Esophagus (tissue), 2 donors: ENCODE data around the gene POLR1C. TPM values are rescaled to one million over a fixed set of nuclear protein-coding genes. Genes with fewer than 3 reads are reported as not detected.
A peak's percentile ranks its signal among the peaks of the same experiment; 100 is the strongest.

Experiments used
- H3K27ac ChIP-seq, 2 donors: one replicate each; pipeline ENCODE4 v1.5.1; 2013; ENCODE audit warnings: low read depth in 2 of 2, mild to moderate bottlenecking in 2 of 2, inconsistent platforms in 1 of 2, low read length in 1 of 2, moderate library complexity in 1 of 2
- H3K27me3 ChIP-seq, 2 donors: one replicate each; pipeline ENCODE4 v1.6.1; 2013; ENCODE audit warnings: low read length in 2 of 2, control low read depth in 1 of 2, mild to moderate bottlenecking in 1 of 2; ENCODE audit not compliant: insufficient read depth in 2 of 2, control insufficient read depth in 1 of 2
- H3K36me3 ChIP-seq, 2 donors: one replicate each; pipeline ENCODE4 v1.6.1; 2013; ENCODE audit warnings: low read length in 1 of 2; ENCODE audit not compliant: control insufficient read depth in 2 of 2, insufficient read depth in 2 of 2
- H3K4me1 ChIP-seq, 2 donors: one replicate each; pipeline ENCODE4 v1.6.1; 2013; ENCODE audit warnings: low read length in 1 of 2; ENCODE audit not compliant: control insufficient read depth in 2 of 2, insufficient read depth in 2 of 2
- H3K4me3 ChIP-seq, 2 donors: one replicate each; pipeline ENCODE4 v1.5.1; 2013; ENCODE audit warnings: low read length in 2 of 2, mild to moderate bottlenecking in 2 of 2, low read depth in 1 of 2, moderate library complexity in 1 of 2
- H3K9me3 ChIP-seq, 2 donors: one replicate each; pipeline ENCODE4 v1.6.1; 2013; ENCODE audit warnings: mild to moderate bottlenecking in 2 of 2, low read depth in 1 of 2, low read length in 1 of 2, moderate library complexity in 1 of 2; ENCODE audit not compliant: control insufficient read depth in 2 of 2, insufficient read depth in 1 of 2
- WGBS, 2 donors: extraction: QIAGEN DNeasy Blood & Tissue Kit; methylation state at CpG; one replicate each; pipeline ENCODE4 v1.1.7; 2013; 5-methylcytosine and 5-hydroxymethylcytosine counted together
- polyA plus RNA-seq, 2 donors: library from polyadenylated mRNA; stranded (reverse); fragments of 200-250 nt; gene quantifications; one replicate each; pipeline ENCODE4 v1.2.3, GENCODE V29; 2013
- donor health status: healthy with polysubstance abuse.
- donor health status: Bipolar disorder and iron deficiency.

The POLR1C gene
- polyA plus RNA-seq, 2 donors = 21.5 to 38.9 TPM

DNA sequence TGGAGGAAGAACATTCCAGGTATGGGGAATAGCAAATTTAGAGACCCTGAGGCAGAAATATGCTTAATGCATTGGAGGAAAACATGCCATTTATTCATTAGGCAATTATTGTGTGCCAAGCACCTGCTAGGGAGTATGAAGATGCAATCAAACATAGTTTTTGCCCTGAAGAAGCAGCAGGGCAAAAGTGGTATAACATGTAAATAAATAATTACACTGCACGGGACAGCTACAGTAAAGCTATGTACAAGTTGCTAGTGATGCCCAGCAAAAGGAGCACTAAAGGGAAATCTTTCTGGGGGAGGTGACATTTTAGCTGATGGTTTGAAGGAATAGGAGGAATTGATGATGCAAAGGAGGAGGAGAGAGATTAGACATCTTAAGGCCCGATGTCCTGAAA, 40.1 kb upstream of the POLR1C start:
- Histone ChIP-seq H3K27ac (peak overlapping the region; percentile 41 to 57), H3K27me3 (no peaks in the 10 kb centered on the region), H3K9me3 (no peaks in the 10 kb centered on the region), H3K4me3 (peak overlapping the region in 1 of 2 donors; percentile 87), H3K4me1 (peaks cover 0 to 5% of the 10 kb centered on the region in 2 donors), H3K36me3 (no peaks in the 10 kb centered on the region)
- WGBS, 2 donors = 16 to 19% methylated on average over 2 of the region's 2 CpGs

DNA sequence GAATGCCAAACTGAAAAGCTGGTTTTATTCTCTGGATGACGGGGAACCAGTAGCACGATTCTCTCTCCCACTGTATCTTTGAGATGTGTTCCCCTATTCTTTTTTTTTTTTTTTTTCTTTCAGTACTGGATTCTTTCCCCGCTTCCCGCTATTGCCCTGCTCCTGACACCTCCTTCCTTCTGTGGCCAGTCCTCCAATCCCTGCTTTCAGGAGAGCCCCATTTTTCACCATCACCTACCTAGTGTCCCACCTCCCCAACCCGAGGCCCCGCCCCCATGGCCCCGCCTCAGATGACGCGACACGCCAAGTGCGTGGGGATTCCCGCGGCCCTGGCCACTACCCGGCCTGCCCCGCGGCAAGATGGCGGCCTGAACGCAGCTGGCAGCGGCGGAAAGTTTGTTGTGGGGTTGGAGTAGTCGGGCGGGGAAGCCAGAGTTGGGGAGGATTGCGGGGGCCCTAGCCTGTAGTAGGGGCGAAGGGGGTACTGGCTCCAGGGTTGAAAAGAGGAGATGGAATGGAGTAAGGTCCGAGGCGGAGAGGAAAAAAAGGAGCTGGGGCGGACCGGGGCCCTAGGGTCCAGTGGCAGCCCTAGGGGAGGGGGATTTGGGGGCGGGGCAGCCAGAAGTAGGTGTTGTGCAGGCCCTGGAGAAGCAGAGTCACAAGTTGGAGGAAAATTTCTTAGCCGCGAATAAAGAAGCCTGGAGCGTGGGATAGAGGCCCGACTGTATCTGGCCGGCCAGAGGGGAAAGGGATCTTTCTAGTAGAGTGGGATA, 39.5 kb upstream of the POLR1C start, which contains the start of gene TJAP1:
TSS of gene TJAP1 (plus strand) at position 336 of the 773 bp plus-strand sequence. CDS start 21,432 bp downstream, outside the sequence.
- H3K36me3 ChIP-seq = no peaks in the 10 kb centered on the region
- no peaks in the 10 kb centered on the region for H3K9me3 ChIP-seq
- peak within 1 kb of the TSS; percentile 41 to 78 for H3K27ac ChIP-seq
- H3K4me1 ChIP-seq = peaks cover 0 to 7% of the 10 kb centered on the region in 2 donors
- H3K4me3 ChIP-seq = peak within 1 kb of the TSS; percentile 60 to 87
- H3K27me3 ChIP-seq = no peaks in the 10 kb centered on the region
- 0 to 1% methylated on average over 34 of the region's 34 CpGs for WGBS, 2 donors

DNA sequence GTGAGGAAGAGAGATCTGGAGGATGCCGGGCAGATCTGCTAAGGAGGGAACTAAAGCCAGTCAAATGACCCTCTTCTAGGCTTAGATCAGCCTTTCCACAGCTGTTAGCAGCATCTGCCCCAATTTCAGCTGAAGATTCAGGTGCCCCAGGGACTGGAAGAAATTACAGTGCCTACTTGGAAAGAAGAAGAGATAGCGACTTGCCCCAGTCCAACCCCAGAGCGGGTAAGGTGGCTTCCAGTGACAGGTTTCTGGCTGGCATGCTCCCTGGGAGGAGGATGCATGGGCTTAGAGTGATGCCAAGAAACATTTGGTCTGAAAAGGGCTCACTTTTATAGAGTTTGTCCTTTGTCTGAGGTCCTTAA, 38.9 kb upstream of the POLR1C start:
- Histone ChIP-seq H3K36me3 (no peaks in the 10 kb centered on the region), H3K4me3 (peak overlapping the region; percentile 60 to 87), H3K9me3 (no peaks in the 10 kb centered on the region), H3K27me3 (no peaks in the 10 kb centered on the region), H3K4me1 (peaks cover 0 to 7% of the 10 kb centered on the region in 2 donors), H3K27ac (peak overlapping the region; percentile 41 to 78)
- 7 to 11% methylated on average over 3 of the region's 3 CpGs for WGBS, 2 donors

GRCh38 chr6:43481075-43481474, 35.8 kb upstream of the POLR1C start:
- Histone ChIP-seq H3K27me3 (no peaks in the 10 kb centered on the region), H3K36me3 (no peaks in the 10 kb centered on the region), H3K27ac (peak overlapping the region in 1 of 2 donors; percentile 7), H3K9me3 (no peaks in the 10 kb centered on the region), H3K4me1 (peaks cover 0 to 7% of the 10 kb centered on the region in 2 donors), H3K4me3 (no peak overlapping the region)
- 50 to 61% methylated on average over 2 of the region's 2 CpGs for WGBS, 2 donors

GRCh38 chr6:43481591-43482236, 35.2 kb upstream of the POLR1C start:
- H3K9me3 ChIP-seq = no peaks in the 10 kb centered on the region
- H3K4me1 ChIP-seq = peaks cover 0 to 7% of the 10 kb centered on the region in 2 donors
- no peaks in the 10 kb centered on the region for H3K36me3 ChIP-seq
- no peaks in the 10 kb centered on the region for H3K27me3 ChIP-seq
- no peak overlapping the region for H3K4me3 ChIP-seq
- H3K27ac ChIP-seq = no peak overlapping the region
- 50 to 54% methylated on average over 11 of the region's 11 CpGs for WGBS, 2 donors

- peaks cover 0 to 2% of the 10 kb centered on the region in 2 donors for H3K36me3 ChIP-seq
- H3K4me1 ChIP-seq = peaks cover 4 to 10% of the 10 kb centered on the region in 2 donors
- WGBS, 2 donors = 67 to 73% methylated on average over 4 of the region's 4 CpGs
- no peak overlapping the region for H3K4me3 ChIP-seq
- no peak overlapping the region for H3K27ac ChIP-seq
- H3K27me3 ChIP-seq = no peaks in the 10 kb centered on the region
- H3K9me3 ChIP-seq = no peaks in the 10 kb centered on the region
These were observed 28.1 kb upstream of the POLR1C start for GRCh38 chr6:43488667-43489276.

- H3K4me3 ChIP-seq = no peak overlapping the region
- no peaks in the 10 kb centered on the region for H3K9me3 ChIP-seq
- WGBS, 2 donors = 72 to 78% methylated on average over 12 of the region's 12 CpGs
- H3K27ac ChIP-seq = no peak overlapping the region
- no peaks in the 10 kb centered on the region for H3K27me3 ChIP-seq
- peaks cover 0 to 2% of the 10 kb centered on the region in 2 donors for H3K36me3 ChIP-seq
- peaks cover 4 to 12% of the 10 kb centered on the region in 2 donors for H3K4me1 ChIP-seq
These were observed 27.4 kb upstream of the POLR1C start for GRCh38 chr6:43489277-43490072.

GRCh38 chr6:43490523-43490939, 26.4 kb upstream of the POLR1C start:
- Histone ChIP-seq H3K27ac (no peak overlapping the region), H3K4me1 (peaks cover 4 to 22% of the 10 kb centered on the region in 2 donors), H3K36me3 (peaks cover 0 to 2% of the 10 kb centered on the region in 2 donors), H3K27me3 (no peaks in the 10 kb centered on the region), H3K9me3 (no peaks in the 10 kb centered on the region), H3K4me3 (no peak overlapping the region)
- 49 to 70% methylated on average over 6 of the region's 6 CpGs for WGBS, 2 donors
